Measurements from ENCODE around the gene ARMH3.

- TF ChIP-seq SUZ12 (IDR thresholded peaks at IDR 0.05; ENCODE audit: extremely low read depth, insufficient read depth, insufficient read length), result no peak
- TF ChIP-seq YY1 (IDR thresholded peaks at IDR 0.05; ENCODE audit: insufficient read depth, insufficient read length), result no peak
- TF ChIP-seq ZNF274 (IDR thresholded peaks at IDR 0.05; ENCODE audit: low read depth, low read length), result no peak
Measured at GRCh38 chr10:102096449-102096848, 40.5 kb upstream of the ARMH3 start.
